Colonic mucosa (tissue), 4 donors: ENCODE results near the gene ULBP1. TPM values are rescaled to one million over a fixed set of nuclear protein-coding genes. Genes with fewer than 3 reads are reported as not detected.
A peak's percentile ranks its signal among the peaks of the same experiment; 100 is the strongest.
"Not testable (repeated sequence)": the region's sequence is repeated elsewhere in the genome, so short reads cannot be mapped to it uniquely, and the experiment has no call there.

ENCODE experiments used
- DNase-seq: peaks from one replicate; pipeline ENCODE4 v3.0.0-alpha.2; 2020
- H3K27ac ChIP-seq: fragments of 200-600 bp; one replicate; pipeline ENCODE4 v1.8.0; 2021
- H3K27me3 ChIP-seq: fragments of 200-600 bp; one replicate; pipeline ENCODE4 v1.8.0; 2021
- H3K36me3 ChIP-seq: fragments of 200-600 bp; one replicate; pipeline ENCODE4 v1.8.0; 2021
- H3K4me1 ChIP-seq: fragments of 200-600 bp; one replicate; pipeline ENCODE4 v1.8.0; 2021; ENCODE audit warnings: mild to moderate bottlenecking
- H3K4me3 ChIP-seq: fragments of 200-600 bp; one replicate; pipeline ENCODE4 v1.8.0; 2021
- H3K9ac ChIP-seq, 2 donors: one replicate each; pipeline ENCODE4 v1.7.0; 2013; ENCODE audit warnings: control low read depth in 2 of 2, low read depth in 2 of 2, low read length in 2 of 2
- H3K9me3 ChIP-seq: fragments of 200-600 bp; one replicate; pipeline ENCODE4 v1.8.0; 2021
- CTCF ChIP-seq: fragments of 200-600 bp; IDR thresholded peaks from one replicate; pipeline ENCODE4 v1.8.0; 2022; ENCODE audit warnings: antibody characterized with exemption, mild to moderate bottlenecking
- intact Hi-C: fragments of 100-400 bp; cut with DNase I; formaldehyde crosslinking; loops from one replicate; pipeline ENCODE4 v1.14.1; 2022
- total RNA-seq, 2 donors: library from RNA; stranded (reverse); fragmentation: NEBNext Ultra II Directional in 1 of 2; extraction: Animal tissue kit (Norgen Biotek cat#: 25700) in 1 of 2; gene quantifications; one replicate each; pipeline ENCODE4 v1.2.1, GENCODE V29; 2021
- donor health status: healthy.
- donor health status: DM: no; HTN: no; CAD: no.
- donor health status: DM: no; HTN: no; CAD: no.

Gene ULBP1
- total RNA-seq, 2 donors from 2014 or later, result not detected

DNA sequence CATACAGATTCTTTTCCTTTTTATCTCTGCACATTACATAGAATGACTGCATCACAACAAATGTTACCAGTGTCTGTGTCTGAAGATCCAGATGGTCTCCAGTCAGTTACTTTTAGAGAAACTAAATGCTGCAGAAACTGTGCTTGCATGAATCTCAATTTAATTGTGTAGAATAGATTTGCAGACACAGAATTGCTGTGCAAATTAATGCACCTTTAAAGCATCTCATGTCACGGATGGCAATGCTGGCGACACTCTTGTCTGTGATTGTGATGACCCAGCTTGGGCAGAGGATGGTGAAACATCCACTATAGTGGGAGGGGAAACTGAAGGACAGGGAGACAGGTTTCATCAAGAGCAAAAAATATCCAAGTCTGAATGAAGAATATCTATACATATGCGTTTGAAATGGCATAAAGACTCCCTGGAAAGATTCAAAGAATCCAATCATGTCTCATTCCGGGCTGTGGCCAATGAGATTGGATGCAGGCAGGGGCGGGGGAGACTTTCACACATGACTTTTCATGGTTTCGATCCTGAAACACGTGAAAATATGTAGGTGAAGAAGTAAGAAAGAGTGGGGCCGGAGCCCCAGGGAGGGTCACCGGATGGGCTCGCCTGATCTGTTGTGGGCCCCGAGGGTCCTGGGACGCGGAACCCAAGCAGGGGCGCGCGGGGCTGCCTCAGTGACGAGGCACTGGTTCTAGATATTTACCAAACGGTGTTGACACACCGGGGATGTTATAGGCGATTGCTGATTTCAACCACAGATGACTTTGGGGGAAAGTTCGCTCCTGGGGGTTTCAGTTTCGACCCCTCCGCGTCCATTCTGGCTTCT is 50.3 kb downstream of the ULBP1 start:
- H3K4me3 ChIP-seq, H3K4me1 ChIP-seq, DNase-seq, H3K36me3 ChIP-seq, H3K9me3 ChIP-seq, H3K9ac ChIP-seq, H3K27ac ChIP-seq: not testable (repeated sequence)
- H3K27me3 ChIP-seq, result peaks cover 43% of the 10 kb centered on the region
- intact Hi-C loops, result loop anchor here (10.0 kb wide), 1 partner anchor 179 kb away; no protein-coding TSS in a partner anchor

DNA sequence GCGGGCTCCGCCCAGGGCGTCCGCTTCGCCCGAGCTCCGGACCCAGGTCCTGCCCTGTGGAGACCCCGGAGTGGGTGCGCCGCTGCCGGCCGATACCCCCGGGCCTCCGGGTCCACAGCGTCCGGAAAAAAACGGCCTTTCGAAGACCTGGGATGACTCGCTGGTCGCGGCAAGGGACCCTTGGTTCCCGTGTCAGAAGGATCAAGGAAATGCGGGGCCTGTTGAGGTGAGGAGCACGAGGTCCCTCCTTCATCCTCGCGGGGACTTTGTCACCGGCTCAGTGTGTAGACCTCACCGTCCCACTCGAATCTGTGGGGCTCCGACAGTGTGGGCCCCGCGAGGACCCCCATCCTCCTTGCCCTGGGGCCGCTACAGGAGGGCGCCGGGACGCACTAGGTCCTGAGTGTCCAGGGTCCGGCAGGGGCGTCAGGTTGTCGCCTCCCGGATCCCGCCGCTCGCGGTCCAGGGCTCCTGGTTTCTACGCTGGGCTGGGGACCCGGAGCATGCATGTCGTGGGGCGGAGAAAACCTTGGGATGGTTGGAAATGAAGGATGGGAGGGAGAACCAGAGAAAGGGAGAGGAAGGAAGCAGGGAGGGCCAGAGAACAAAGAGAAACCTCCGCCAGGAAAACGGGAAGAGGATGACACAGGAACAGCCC is 51.0 kb downstream of the ULBP1 start:
- H3K4me1 ChIP-seq, H3K9me3 ChIP-seq, H3K9ac ChIP-seq, H3K36me3 ChIP-seq, H3K27ac ChIP-seq, DNase-seq, H3K4me3 ChIP-seq: not testable (repeated sequence)
- peaks cover 43% of the 10 kb centered on the region for H3K27me3 ChIP-seq
- intact Hi-C loops, result loop anchor here (10.0 kb wide), 1 partner anchor 180 kb away; no protein-coding TSS in a partner anchor

DNA sequence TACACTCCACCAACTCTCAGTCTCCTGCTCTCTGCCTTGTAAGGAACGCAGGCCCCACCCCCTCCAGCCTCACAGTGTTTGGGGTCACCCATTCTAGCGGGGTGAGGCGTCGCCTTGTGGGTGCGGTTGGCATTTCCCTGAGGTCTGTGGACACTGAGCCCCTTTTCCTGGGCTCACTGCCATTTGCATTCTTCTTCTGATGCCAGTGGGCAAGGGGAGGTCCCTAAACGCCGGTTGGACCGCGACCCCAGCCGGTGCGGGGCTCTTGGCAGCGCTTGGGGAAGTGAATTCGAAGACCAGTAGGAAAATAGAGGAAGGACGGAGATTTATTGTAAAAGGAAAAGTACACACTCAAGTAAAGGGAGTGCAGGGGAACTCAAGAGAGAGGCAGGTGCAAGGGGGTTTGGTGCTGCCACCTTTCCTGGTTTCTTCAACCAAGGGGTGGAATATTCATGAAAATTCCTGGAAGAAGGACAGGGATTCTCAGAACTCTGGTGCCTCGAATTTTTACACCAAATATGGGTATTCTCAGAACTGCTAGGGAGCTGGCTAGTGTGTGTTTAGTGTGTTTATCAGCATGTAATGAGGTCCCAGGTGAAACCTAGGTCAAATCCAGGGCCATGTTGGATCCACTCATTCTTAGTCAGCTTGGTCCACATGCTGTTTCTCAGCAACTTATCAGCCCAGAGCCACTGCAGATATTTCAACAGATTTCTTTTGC is 51.7 kb downstream of the ULBP1 start:
- intact Hi-C loops, result loop anchor here (1.0 to 10.0 kb wide), 2 partner anchors 80 to 181 kb away; no protein-coding TSS in a partner anchor
- not testable (repeated sequence) for H3K36me3 ChIP-seq, H3K4me3 ChIP-seq, H3K27ac ChIP-seq, H3K9me3 ChIP-seq, H3K4me1 ChIP-seq, H3K9ac ChIP-seq, DNase-seq
- peaks cover 43% of the 10 kb centered on the region for H3K27me3 ChIP-seq

DNA sequence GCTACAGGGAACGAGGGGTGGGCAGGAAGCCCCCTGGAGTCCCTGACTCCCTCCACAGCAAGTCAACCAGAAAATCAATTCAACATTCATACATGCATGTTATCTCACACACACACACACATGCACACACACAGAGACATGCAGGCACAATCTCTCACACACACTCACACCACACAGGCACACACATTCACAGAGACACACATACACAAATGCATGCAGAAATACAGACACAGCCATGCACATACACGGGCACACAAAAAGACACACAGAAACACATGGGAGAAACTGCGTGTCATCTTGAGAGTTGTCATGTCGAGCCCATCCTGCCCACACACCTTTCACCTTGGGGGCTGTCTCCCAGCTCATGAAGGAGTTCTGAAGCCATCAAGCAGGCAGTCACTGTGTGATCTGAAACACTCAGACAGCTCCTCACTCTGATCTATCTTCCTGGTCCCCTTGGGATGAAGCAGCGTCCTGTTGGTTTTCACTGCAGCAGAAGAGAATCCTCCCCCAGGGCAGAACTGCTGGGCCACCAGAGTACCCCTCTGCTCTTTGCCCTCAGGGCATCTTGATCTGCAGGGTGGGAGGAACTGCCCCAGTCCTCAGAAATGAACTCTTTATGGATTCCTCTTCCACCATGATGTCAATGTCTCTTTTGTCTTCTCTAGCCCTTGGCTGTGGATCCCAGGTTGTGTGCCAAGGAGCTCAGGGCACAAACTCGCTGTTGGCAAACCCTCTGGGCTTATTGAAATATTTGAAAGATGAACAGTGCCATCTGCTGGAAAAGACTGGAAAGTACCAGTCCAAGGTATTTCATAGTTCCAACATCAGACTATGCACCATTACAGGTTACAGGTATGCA is 52.8 kb downstream of the ULBP1 start:
- Histone ChIP-seq H3K4me3 (no peak overlapping the region), H3K27ac (no peak overlapping the region), H3K9ac (no peak overlapping the region), H3K4me1 (no peaks in the 10 kb centered on the region), H3K9me3 (no peaks in the 10 kb centered on the region), H3K27me3 (peaks cover 39% of the 10 kb centered on the region), H3K36me3 (no peaks in the 10 kb centered on the region)
- intact Hi-C loops, result loop anchor here (1.0 to 10.0 kb wide), 2 partner anchors 81 to 182 kb away; no protein-coding TSS in a partner anchor
- peak; percentile 65 for DNase-seq
- peak; percentile 53 for TF ChIP-seq CTCF

GRCh38 chr6:150017186-150017521 is 53.4 kb downstream of the ULBP1 start:
- not testable (repeated sequence) for H3K9ac ChIP-seq, H3K4me1 ChIP-seq, H3K36me3 ChIP-seq, H3K9me3 ChIP-seq, H3K27ac ChIP-seq, DNase-seq, H3K4me3 ChIP-seq
- peaks cover 33% of the 10 kb centered on the region for H3K27me3 ChIP-seq
- intact Hi-C loops, result loop anchor here (10.0 kb wide), 1 partner anchor 182 kb away; no protein-coding TSS in a partner anchor

- H3K27ac ChIP-seq, result no peak overlapping the region
- intact Hi-C loops, result loop anchor here (10.0 kb wide), 1 partner anchor 184 kb away; no protein-coding TSS in a partner anchor
- no peak overlapping the region for H3K4me3 ChIP-seq
- no peak for TF ChIP-seq CTCF
- H3K27me3 ChIP-seq, result peaks cover 21% of the 10 kb centered on the region
- DNase-seq, result no peak
- no peaks in the 10 kb centered on the region for H3K36me3 ChIP-seq
- no peaks in the 10 kb centered on the region for H3K9me3 ChIP-seq
- H3K9ac ChIP-seq, result no peak overlapping the region
- H3K4me1 ChIP-seq, result no peaks in the 10 kb centered on the region
Measured at GRCh38 chr6:150018846-150019580, 55.3 kb downstream of the ULBP1 start.

DNA sequence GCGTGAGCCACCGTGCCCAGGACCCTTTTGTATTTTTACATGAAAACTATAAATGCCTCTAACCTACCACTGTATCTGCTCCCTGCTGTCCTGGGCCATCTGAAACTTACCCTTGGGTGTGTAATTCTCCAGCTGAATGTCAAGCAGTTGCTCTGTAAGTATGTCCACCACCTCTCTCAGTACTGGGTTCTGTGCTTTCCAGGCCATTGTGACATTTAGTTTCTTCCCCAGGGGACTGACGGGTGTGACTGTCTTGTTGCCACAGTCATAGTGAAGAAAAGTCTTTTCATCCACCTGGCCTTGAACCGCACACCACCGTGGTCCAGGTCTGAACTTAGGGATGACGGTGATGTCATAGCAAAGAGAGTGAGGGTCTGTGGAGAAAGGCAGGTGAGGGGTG is 58.1 kb downstream of the ULBP1 start:
- DNase-seq, H3K36me3 ChIP-seq, H3K4me3 ChIP-seq, intact Hi-C loops, H3K9me3 ChIP-seq, H3K4me1 ChIP-seq, H3K9ac ChIP-seq, H3K27ac ChIP-seq: not testable (repeated sequence)
- peaks cover 11% of the 10 kb centered on the region for H3K27me3 ChIP-seq
